ENCODE data around the gene MACF1. TPM values are rescaled to one million over a fixed set of nuclear protein-coding genes. Genes with fewer than 3 reads are reported as not detected.

Gene MACF1
- total and polyA plus RNA-seq, 4 donors = 284 to 366 (median 329) TPM

DNA sequence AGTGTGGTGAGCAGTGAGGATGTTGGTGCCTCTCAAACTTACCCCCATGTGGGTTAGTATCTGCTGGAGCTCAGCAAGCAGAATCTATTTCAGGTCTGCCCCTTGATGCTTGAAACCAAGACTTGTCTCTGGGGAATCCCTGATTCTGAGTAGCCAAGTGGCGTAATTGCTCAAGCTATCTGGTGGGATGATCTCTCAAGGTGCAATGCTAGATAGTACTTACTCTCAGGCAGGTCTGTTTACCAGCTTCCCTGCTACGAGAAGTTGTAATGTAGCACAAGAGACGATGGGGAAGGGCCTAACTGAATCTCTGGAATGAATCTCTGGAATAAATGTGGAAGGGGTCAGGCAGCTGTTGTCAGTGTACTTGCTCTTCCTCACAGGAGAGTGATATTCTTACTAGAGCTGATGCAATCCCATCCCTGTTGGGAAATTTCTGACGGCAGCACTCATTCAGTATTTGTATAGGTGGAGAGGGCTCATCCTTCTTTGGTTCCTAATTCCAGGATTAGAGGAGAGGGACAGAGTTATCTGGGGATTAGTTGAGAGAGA, 65.4 kb downstream of the MACF1 start:
- Histone ChIP-seq H3K4me1 (ENCODE audit: control insufficient read depth, insufficient read depth, low read length) (peaks cover 27% of the 10 kb centered on the region), H3K36me3 (ENCODE audit: control insufficient read depth, insufficient read depth, low read length) (no peaks in the 10 kb centered on the region), H3K27me3 (ENCODE audit: control insufficient read depth, insufficient read depth, low read length) (no peaks in the 10 kb centered on the region), H3K4me3 (ENCODE audit: low read depth, low read length) (peak overlapping the region; percentile 16), H3K9me3 (ENCODE audit: control insufficient read depth, insufficient read depth, low read length) (no peaks in the 10 kb centered on the region), H3K27ac (ENCODE audit: low read depth, low read length) (peak overlapping the region; percentile 80)
- WGBS (ENCODE audit: insufficient coverage) = 39% methylated on average over 4 of the region's 4 CpGs
- peak in 2 of 6 donors; percentile 15 to 42 for DNase-seq (ENCODE audit: low read depth in 4 of 6, low spot score in 6 of 6)

DNA sequence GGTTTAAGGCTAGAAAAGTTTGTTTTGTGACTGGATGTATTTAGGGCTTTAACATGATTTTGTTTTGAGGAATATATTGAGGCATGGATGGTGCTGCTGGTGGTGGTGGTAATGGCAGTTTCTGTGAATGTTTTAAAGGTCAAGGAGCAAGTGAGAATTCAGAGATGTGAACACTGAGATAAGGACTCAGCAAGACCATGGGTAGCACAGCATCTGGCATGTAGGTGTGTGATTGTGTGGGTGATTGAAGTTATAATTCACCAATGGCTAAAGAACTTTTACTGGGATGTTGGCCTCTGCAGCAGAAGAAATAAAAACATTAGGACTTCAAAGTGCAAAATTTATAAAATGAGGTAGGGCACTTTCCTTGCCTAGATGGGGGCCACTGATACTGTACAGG, 65.9 kb downstream of the MACF1 start:
- Histone ChIP-seq H3K4me1 (ENCODE audit: control insufficient read depth, insufficient read depth, low read length) (peaks cover 27% of the 10 kb centered on the region), H3K4me3 (ENCODE audit: low read depth, low read length) (peak overlapping the region; percentile 16), H3K36me3 (ENCODE audit: control insufficient read depth, insufficient read depth, low read length) (no peaks in the 10 kb centered on the region), H3K27me3 (ENCODE audit: control insufficient read depth, insufficient read depth, low read length) (no peaks in the 10 kb centered on the region), H3K9me3 (ENCODE audit: control insufficient read depth, insufficient read depth, low read length) (no peaks in the 10 kb centered on the region), H3K27ac (ENCODE audit: low read depth, low read length) (peak overlapping the region; percentile 80)
- no peak for DNase-seq (ENCODE audit: low read depth in 4 of 6, low spot score in 6 of 6)

DNA sequence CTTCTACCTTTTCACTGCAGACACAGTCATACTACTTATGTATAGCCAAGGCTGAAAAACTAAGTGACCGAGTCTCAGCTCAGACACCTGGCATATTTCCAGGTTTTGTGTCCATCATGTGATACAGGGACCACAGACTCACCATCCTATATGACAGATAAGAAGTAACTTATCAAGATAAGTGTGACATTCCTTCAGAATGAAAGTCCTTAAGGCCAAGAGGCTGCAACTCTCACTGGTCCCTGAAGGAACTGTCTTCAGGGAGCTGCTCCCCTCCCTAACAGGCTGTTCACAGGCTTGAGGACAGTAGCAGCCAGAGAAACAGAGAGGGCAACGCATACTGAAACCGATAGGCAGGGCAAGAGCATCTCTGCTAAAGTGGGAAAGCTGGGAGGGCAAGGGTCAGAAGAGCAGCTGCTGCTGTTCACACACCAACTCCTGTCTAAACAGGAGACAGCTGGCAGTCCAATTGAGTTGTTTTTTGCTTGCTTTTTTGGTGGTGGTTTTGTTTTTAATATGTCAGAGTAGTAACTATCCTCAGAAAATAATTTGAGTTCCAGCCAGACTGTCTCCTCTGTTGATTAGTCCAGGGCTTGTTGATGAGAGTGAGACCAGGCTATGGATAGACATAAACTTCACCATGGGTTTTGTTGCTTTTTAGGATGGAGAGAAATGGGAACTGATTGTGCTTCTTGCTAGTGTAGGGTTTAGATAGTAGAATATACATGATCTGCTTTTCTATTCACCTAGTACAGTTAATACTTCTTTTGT, 67.7 kb downstream of the MACF1 start:
- H3K27me3 ChIP-seq (ENCODE audit: control insufficient read depth, insufficient read depth, low read length) = no peaks in the 10 kb centered on the region
- peak overlapping the region; percentile 43 for H3K27ac ChIP-seq (ENCODE audit: low read depth, low read length)
- H3K4me3 ChIP-seq (ENCODE audit: low read depth, low read length) = no peak overlapping the region
- WGBS (ENCODE audit: insufficient coverage) = 0% methylated on average over 2 of the region's 3 CpGs
- H3K36me3 ChIP-seq (ENCODE audit: control insufficient read depth, insufficient read depth, low read length) = no peaks in the 10 kb centered on the region
- H3K4me1 ChIP-seq (ENCODE audit: control insufficient read depth, insufficient read depth, low read length) = peaks cover 24% of the 10 kb centered on the region
- peak in 2 of 6 donors; percentile 40 to 50 for DNase-seq (ENCODE audit: low read depth in 4 of 6, low spot score in 6 of 6)
- no peaks in the 10 kb centered on the region for H3K9me3 ChIP-seq (ENCODE audit: control insufficient read depth, insufficient read depth, low read length)

DNA sequence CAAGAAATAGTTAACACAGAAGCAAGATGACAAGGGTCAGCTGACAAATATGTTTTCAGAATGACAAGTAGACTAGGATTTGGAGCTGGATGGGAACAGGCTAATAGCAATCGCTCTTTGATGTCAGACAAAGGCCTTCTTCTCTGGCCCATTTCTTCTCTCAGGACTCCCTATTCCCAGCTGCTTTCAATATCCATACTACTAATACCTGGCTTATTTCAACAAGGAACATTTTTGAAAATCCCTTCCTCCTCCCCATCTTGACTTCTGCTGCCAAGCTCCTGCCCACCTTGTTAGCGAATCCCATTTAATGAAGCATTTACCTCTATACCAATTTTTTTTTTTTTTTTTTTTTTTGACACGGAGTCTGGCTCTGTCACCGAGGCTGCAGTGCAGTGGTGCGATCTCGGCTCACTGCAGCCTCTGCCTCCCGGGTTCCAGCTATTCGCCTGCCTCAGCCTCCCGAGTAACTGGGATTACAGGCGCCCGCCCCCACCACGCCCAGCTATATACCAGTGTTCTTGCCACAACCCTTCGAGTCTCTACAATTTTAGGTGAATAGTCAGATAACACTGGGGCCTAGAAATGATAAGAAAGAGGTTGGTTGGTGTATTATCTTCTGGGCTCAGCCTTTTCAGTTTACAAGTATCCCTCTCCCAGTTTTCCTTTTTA, 68.4 kb downstream of the MACF1 start:
- Histone ChIP-seq H3K36me3 (ENCODE audit: control insufficient read depth, insufficient read depth, low read length) (no peaks in the 10 kb centered on the region), H3K27ac (ENCODE audit: low read depth, low read length) (peak overlapping the region; percentile 43), H3K9me3 (ENCODE audit: control insufficient read depth, insufficient read depth, low read length) (no peaks in the 10 kb centered on the region), H3K4me1 (ENCODE audit: control insufficient read depth, insufficient read depth, low read length) (peaks cover 22% of the 10 kb centered on the region), H3K27me3 (ENCODE audit: control insufficient read depth, insufficient read depth, low read length) (no peaks in the 10 kb centered on the region), H3K4me3 (ENCODE audit: low read depth, low read length) (no peak overlapping the region)
- WGBS (ENCODE audit: insufficient coverage) = 78% methylated on average over 4 of the region's 13 CpGs
- DNase-seq (ENCODE audit: low read depth in 4 of 6, low spot score in 6 of 6) = peak in 2 of 6 donors; percentile 35 to 52

DNA sequence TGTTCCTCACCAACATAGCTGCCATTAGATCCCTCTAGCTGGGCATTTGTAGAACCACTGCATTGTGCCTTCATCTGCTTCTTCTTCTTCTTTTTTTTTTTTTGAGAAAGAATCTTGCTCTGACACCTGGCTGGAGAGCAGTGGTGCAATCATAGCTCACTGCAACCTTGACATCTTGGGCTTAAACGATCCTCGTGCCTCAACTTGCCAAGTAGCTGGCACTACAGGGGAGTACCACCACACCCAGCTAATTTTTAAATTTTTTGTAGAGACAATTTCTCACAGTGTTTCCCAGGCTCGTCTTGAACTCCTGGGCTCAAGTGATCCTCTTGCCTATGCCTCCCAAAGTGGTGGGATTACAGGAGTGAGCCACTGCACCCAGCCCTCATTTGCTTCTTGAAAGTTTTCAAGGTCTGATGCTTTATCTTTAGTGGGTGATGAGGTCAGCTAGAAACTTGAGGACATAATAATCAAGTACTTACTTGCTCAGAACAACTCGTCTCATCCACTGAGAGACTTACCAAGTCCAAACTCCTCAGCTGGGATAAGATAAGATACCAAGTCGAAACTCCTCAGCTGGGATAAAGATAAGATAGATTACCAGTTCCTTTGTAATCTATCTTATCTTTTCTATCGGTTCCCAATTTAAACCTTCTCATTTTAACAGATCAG, 71.5 kb downstream of the MACF1 start:
- H3K36me3 ChIP-seq (ENCODE audit: control insufficient read depth, insufficient read depth, low read length) = no peaks in the 10 kb centered on the region
- peaks cover 16% of the 10 kb centered on the region for H3K4me1 ChIP-seq (ENCODE audit: control insufficient read depth, insufficient read depth, low read length)
- WGBS (ENCODE audit: insufficient coverage) = 94% methylated on average over 2 of the region's 6 CpGs
- no peak for DNase-seq (ENCODE audit: low read depth in 4 of 6, low spot score in 6 of 6)
- no peaks in the 10 kb centered on the region for H3K9me3 ChIP-seq (ENCODE audit: control insufficient read depth, insufficient read depth, low read length)
- no peaks in the 10 kb centered on the region for H3K27me3 ChIP-seq (ENCODE audit: control insufficient read depth, insufficient read depth, low read length)
- no peak overlapping the region for H3K27ac ChIP-seq (ENCODE audit: low read depth, low read length)
- no peak overlapping the region for H3K4me3 ChIP-seq (ENCODE audit: low read depth, low read length)

DNA sequence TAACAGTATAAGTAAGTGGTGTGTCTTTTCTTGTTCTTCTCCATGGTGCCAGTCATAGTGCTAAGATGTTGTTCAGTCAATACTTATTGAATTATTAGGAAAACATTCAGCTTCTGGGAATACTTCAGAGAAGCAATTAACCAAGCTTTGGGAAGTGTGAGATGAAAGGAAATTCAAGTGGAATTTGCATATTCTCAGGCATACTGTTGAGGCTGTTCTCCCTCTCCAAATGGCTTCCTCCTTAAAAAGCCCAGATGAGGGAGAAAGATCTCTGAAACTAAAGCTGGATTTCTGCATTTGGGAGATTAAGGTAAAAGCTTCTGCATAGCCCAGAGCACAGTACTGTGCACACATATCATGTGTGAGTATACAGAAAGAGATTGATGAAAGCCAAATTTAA, 73.4 kb downstream of the MACF1 start:
- Histone ChIP-seq H3K4me1 (ENCODE audit: control insufficient read depth, insufficient read depth, low read length) (peaks cover 12% of the 10 kb centered on the region), H3K36me3 (ENCODE audit: control insufficient read depth, insufficient read depth, low read length) (peaks cover 5% of the 10 kb centered on the region), H3K4me3 (ENCODE audit: low read depth, low read length) (no peak overlapping the region), H3K27ac (ENCODE audit: low read depth, low read length) (no peak overlapping the region), H3K9me3 (ENCODE audit: control insufficient read depth, insufficient read depth, low read length) (no peaks in the 10 kb centered on the region), H3K27me3 (ENCODE audit: control insufficient read depth, insufficient read depth, low read length) (no peaks in the 10 kb centered on the region)
- peak in 1 of 6 donors; percentile 39 for DNase-seq (ENCODE audit: low read depth in 4 of 6, low spot score in 6 of 6)

DNA sequence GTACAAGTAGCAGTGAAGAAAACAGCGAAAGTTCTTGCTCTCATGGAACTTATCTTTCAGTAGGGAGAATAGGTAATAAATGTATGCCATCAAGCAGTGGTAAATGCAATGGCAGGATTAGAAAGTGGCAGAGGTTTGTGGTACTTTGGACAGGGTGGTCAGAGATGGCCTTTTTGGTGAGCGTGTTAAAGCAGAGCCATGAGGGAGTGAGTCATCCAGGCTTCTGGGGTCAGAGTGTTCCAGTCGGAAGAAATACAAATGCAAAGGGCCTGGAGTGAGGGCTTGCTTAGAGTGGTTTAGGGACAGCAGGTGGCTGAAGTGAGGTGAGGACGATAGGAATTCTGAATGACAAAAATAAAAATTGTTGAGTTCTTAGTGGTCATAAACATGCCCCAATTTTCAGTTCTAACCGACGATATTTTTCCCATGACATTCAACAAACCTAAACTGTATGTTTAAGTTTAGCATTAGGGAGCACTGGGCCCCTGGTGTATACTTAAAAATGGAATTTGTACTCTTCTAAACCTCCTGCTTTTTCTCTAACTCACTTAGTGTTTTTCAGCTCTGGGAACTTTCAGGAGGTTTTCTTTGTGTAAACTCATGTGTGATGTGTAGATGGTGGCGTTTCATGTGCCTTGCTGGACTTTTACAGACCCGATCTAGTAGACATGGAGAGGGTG, 78.2 kb downstream of the MACF1 start:
- H3K36me3 ChIP-seq (ENCODE audit: control insufficient read depth, insufficient read depth, low read length) = peaks cover 32% of the 10 kb centered on the region
- H3K4me1 ChIP-seq (ENCODE audit: control insufficient read depth, insufficient read depth, low read length) = peaks cover 4% of the 10 kb centered on the region
- no peak overlapping the region for H3K4me3 ChIP-seq (ENCODE audit: low read depth, low read length)
- DNase-seq (ENCODE audit: low read depth in 4 of 6, low spot score in 6 of 6) = no peak
- H3K27ac ChIP-seq (ENCODE audit: low read depth, low read length) = no peak overlapping the region
- H3K9me3 ChIP-seq (ENCODE audit: control insufficient read depth, insufficient read depth, low read length) = no peaks in the 10 kb centered on the region
- 90% methylated on average over 5 of the region's 8 CpGs for WGBS (ENCODE audit: insufficient coverage)
- H3K27me3 ChIP-seq (ENCODE audit: control insufficient read depth, insufficient read depth, low read length) = no peaks in the 10 kb centered on the region

DNA sequence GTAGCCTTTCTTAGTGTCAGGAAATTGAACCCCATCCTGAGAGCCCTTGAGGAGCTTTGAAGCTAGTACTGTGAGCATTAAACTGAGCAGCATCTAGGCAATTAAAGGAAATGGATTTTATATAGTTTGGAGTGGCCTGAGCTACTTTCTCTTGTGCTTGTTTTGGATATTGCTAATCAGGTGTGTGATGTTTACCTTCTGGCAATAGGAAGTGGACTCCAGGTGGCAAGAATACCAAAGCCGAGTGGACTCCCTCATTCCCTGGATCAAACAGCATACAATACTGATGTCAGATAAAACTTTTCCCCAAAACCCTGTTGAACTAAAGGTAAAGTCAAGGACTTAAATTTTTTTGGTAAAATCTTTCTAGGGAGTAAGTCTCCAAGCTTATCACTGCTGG, 79.4 kb downstream of the MACF1 start:
- WGBS (ENCODE audit: insufficient coverage) = no CpG with 5 or more reads among the region's 1 CpG
- Histone ChIP-seq H3K9me3 (ENCODE audit: control insufficient read depth, insufficient read depth, low read length) (no peaks in the 10 kb centered on the region), H3K4me3 (ENCODE audit: low read depth, low read length) (no peak overlapping the region), H3K27me3 (ENCODE audit: control insufficient read depth, insufficient read depth, low read length) (no peaks in the 10 kb centered on the region), H3K36me3 (ENCODE audit: control insufficient read depth, insufficient read depth, low read length) (peaks cover 39% of the 10 kb centered on the region), H3K27ac (ENCODE audit: low read depth, low read length) (no peak overlapping the region), H3K4me1 (ENCODE audit: control insufficient read depth, insufficient read depth, low read length) (peaks cover 4% of the 10 kb centered on the region)
- DNase-seq (ENCODE audit: low read depth in 4 of 6, low spot score in 6 of 6) = no peak

DNA sequence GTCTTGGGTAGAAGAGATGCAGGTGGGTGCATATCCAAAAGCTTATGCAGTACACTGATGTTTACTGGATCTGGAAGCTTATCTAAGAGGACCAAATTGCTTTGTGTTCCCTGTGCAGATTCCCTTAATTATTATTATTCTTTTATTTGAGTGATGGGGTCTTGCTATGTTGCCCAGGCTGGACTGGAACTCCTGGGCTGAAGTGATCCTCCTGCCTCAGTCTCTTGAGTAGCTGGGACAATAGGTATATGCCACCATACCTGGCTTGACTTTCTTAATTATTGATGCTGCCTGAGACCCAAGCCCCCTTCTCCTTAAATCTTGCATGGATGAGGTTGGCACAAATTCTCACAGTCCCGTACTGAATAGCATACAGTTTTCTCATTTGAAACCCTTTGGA, 83.0 kb downstream of the MACF1 start:
- WGBS (ENCODE audit: insufficient coverage) = no CpG with 5 or more reads among the region's 1 CpG
- H3K4me3 ChIP-seq (ENCODE audit: low read depth, low read length) = no peak overlapping the region

More for the DNA sequence above, 83.0 kb downstream of the MACF1 start:
- Histone ChIP-seq H3K4me1 (ENCODE audit: control insufficient read depth, insufficient read depth, low read length) (no peaks in the 10 kb centered on the region), H3K27me3 (ENCODE audit: control insufficient read depth, insufficient read depth, low read length) (no peaks in the 10 kb centered on the region), H3K27ac (ENCODE audit: low read depth, low read length) (no peak overlapping the region), H3K36me3 (ENCODE audit: control insufficient read depth, insufficient read depth, low read length) (peaks cover 47% of the 10 kb centered on the region), H3K9me3 (ENCODE audit: control insufficient read depth, insufficient read depth, low read length) (no peaks in the 10 kb centered on the region)
- DNase-seq (ENCODE audit: low read depth in 4 of 6, low spot score in 6 of 6) = no peak
